HCT116 (cell line): ENCODE results near the gene PARP12.

Source experiments
- ATF3 ChIP-seq: IDR thresholded peaks from 2 replicates; pipeline ENCODE4 v1.6.1; 2012
- CTCF ChIP-seq, 3 experiments: fragments of 200-600 bp in 1 of 3; sonication (generic) in 1 of 3; IDR thresholded peaks in 2 of 3; conservative IDR thresholded peaks in 1 of 3; 2 replicates each; pipeline ENCODE4 v1.5.1; 2012 to 2017; ENCODE audit warnings: low read depth in 2 of 3, low read length in 2 of 3, antibody characterized with exemption in 1 of 3, borderline replicate concordance in 1 of 3, control low read depth in 1 of 3, mild to moderate bottlenecking in 1 of 3, mixed read lengths in 1 of 3, mixed run types in 1 of 3, moderate library complexity in 1 of 3; ENCODE audit not compliant: insufficient read depth in 1 of 3
- EGR1 ChIP-seq: IDR thresholded peaks from 2 replicates; pipeline ENCODE4 v1.6.1; 2012; ENCODE audit warnings: low read depth
- EZH2 ChIP-seq: fragments of 200-600 bp; sonication (generic); IDR thresholded peaks from 2 replicates; pipeline ENCODE4 v1.6.1; 2017; ENCODE audit warnings: antibody characterized with exemption, mixed run types
- EZH2phosphoT487 ChIP-seq: fragments of 200-600 bp; IDR thresholded peaks from 2 replicates; pipeline ENCODE4 v1.6.1; 2018; ENCODE audit warnings: antibody characterized with exemption, borderline replicate concordance
- JUND ChIP-seq: IDR thresholded peaks from 2 replicates; pipeline ENCODE4 v1.6.1; 2012
- POLR2A ChIP-seq: IDR thresholded peaks from 2 replicates; pipeline ENCODE4 v1.7.0; 2011; ENCODE audit warnings: borderline replicate concordance; ENCODE audit not compliant: insufficient read depth, insufficient read length; ENCODE audit errors: extremely low read depth
- POLR2AphosphoS5 ChIP-seq: IDR thresholded peaks from 2 replicates; pipeline ENCODE4 v1.6.1; 2011; ENCODE audit warnings: mild to moderate bottlenecking, low read depth, low read length, moderate library complexity
- RAD21 ChIP-seq: IDR thresholded peaks from 2 replicates; pipeline ENCODE4 v1.6.1; 2012; ENCODE audit warnings: low read depth, mild to moderate bottlenecking
- REST ChIP-seq: IDR thresholded peaks from 2 replicates; pipeline ENCODE4 v1.6.1; 2012; ENCODE audit warnings: low read depth
- SRF ChIP-seq: IDR thresholded peaks from 2 replicates; pipeline ENCODE4 v1.6.1; 2012; ENCODE audit warnings: low read depth
- ZFX ChIP-seq: fragments of 450-650 bp; IDR thresholded peaks from 2 replicates; pipeline ENCODE4 v1.6.1; 2017
- ZNF274 ChIP-seq: fragments of 200-500 bp; sonication (Bioruptor generic); IDR thresholded peaks from 2 replicates; pipeline ENCODE4 v1.6.1; 2014; ENCODE audit warnings: mild to moderate bottlenecking, low read depth, low read length, inconsistent platforms
- TF ChIP-seq, protein P1 (sequence below): IDR thresholded peaks from 2 replicates; pipeline ENCODE4 v1.6.1; 2012

- no peak for TF ChIP-seq RAD21
- TF ChIP-seq CTCF (IDR thresholded peaks at IDR 0.05 in 2 of 3, conservative IDR thresholded peaks at IDR 0.05 in 1 of 3; ENCODE audit: borderline replicate concordance in 1 of 3, insufficient read depth in 1 of 3, low read depth in 2 of 3, low read length in 2 of 3), result no peak
- no peak for TF ChIP-seq POLR2A
- TF ChIP-seq EZH2, result no peak
- TF ChIP-seq POLR2AphosphoS5, result no peak
- no peak for TF ChIP-seq EZH2phosphoT487
- no peak for TF ChIP-seq ZFX
- TF ChIP-seq EGR1, result no peak
- no peak for TF ChIP-seq ATF3
- TF ChIP-seq ZNF274, result no peak
- no peak for TF ChIP-seq REST
- no peak for TF ChIP-seq JUND
- TF ChIP-seq SRF, result no peak
- TF ChIP-seq, protein P1, sequence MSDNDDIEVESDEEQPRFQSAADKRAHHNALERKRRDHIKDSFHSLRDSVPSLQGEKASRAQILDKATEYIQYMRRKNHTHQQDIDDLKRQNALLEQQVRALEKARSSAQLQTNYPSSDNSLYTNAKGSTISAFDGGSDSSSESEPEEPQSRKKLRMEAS, result no peak
These were observed 34.9 kb downstream of the PARP12 start for GRCh38 chr7:140027858-140028257.
